Skeletal muscle tissue (tissue), 4 donors: ENCODE results near the gene MEGF6. TPM values are rescaled to one million over a fixed set of nuclear protein-coding genes. Genes with fewer than 3 reads are reported as not detected.
"Not testable (repeated sequence)": the region's sequence is repeated elsewhere in the genome, so short reads cannot be mapped to it uniquely, and the experiment has no call there.

Experiments used
- H3K27ac ChIP-seq: one replicate; pipeline ENCODE4 v1.7.0; 2013; ENCODE audit warnings: mild to moderate bottlenecking, low read depth, low read length, inconsistent platforms
- H3K27me3 ChIP-seq, 3 donors: one replicate each; pipeline ENCODE4 v1.7.0; 2013; ENCODE audit warnings: low read length in 3 of 3; ENCODE audit not compliant: control insufficient read depth in 3 of 3, insufficient read depth in 3 of 3
- H3K36me3 ChIP-seq, 3 donors: one replicate each; pipeline ENCODE4 v1.7.0; 2013; ENCODE audit warnings: low read length in 3 of 3; ENCODE audit not compliant: control insufficient read depth in 3 of 3, insufficient read depth in 3 of 3
- H3K4me1 ChIP-seq, 3 donors: one replicate each; pipeline ENCODE4 v1.7.0; 2013; ENCODE audit warnings: low read length in 3 of 3, mild to moderate bottlenecking in 3 of 3; ENCODE audit not compliant: control insufficient read depth in 3 of 3, insufficient read depth in 3 of 3
- H3K4me3 ChIP-seq, 3 donors: one replicate each; pipeline ENCODE4 v1.7.0; 2013; ENCODE audit warnings: low read length in 3 of 3
- H3K9ac ChIP-seq, 3 donors: one replicate each; pipeline ENCODE4 v1.7.0; 2013; ENCODE audit warnings: low read length in 3 of 3, mild to moderate bottlenecking in 3 of 3, moderate library complexity in 2 of 3, low read depth in 1 of 3
- H3K9me3 ChIP-seq, 3 donors: one replicate each; pipeline ENCODE4 v1.7.0; 2013; ENCODE audit warnings: low read length in 3 of 3; ENCODE audit not compliant: control insufficient read depth in 3 of 3
- total RNA-seq: library from RNA; depleted of rRNA; stranded (reverse); fragments of >200 nt; gene quantifications from one replicate; pipeline ENCODE4 v1.2.3, GENCODE V29; 2014
- donor health status: Osteomylitis.

Gene MEGF6
- total RNA-seq, 1 donor from 2014 or later, result 10.4 TPM

- Histone ChIP-seq H3K4me1 (peaks cover 7 to 8% (median 8%) of the 10 kb centered on the region in 3 donors), H3K27me3 (no peaks in the 10 kb centered on the region), H3K27ac (no peak overlapping the region), H3K9me3 (no peaks in the 10 kb centered on the region), H3K9ac (no peak overlapping the region), H3K36me3 (peaks cover 59 to 62% (median 61%) of the 10 kb centered on the region in 3 donors), H3K4me3 (no peak overlapping the region)
Measured at GRCh38 chr1:3629561-3630160, 18.4 kb upstream of the MEGF6 start.

GRCh38 chr1:3628445-3628844, 17.1 kb upstream of the MEGF6 start:
- Histone ChIP-seq H3K27me3 (no peaks in the 10 kb centered on the region), H3K4me3 (no peak overlapping the region), H3K36me3 (peaks cover 50 to 51% (median 51%) of the 10 kb centered on the region in 3 donors), H3K4me1 (peaks cover 14 to 15% (median 14%) of the 10 kb centered on the region in 3 donors), H3K9me3 (no peaks in the 10 kb centered on the region), H3K9ac (no peak overlapping the region), H3K27ac (no peak overlapping the region)

GRCh38 chr1:3627515-3628253, 16.4 kb upstream of the MEGF6 start:
- peaks cover 48 to 49% (median 48%) of the 10 kb centered on the region in 3 donors for H3K36me3 ChIP-seq
- H3K27me3 ChIP-seq, result no peaks in the 10 kb centered on the region
- peaks cover 21 to 23% (median 22%) of the 10 kb centered on the region in 3 donors for H3K4me1 ChIP-seq
- H3K9ac ChIP-seq, result no peak overlapping the region
- no peaks in the 10 kb centered on the region for H3K9me3 ChIP-seq
- no peak overlapping the region for H3K4me3 ChIP-seq
- no peak overlapping the region for H3K27ac ChIP-seq

- Histone ChIP-seq H3K9me3 (no peaks in the 10 kb centered on the region), H3K27ac (no peak overlapping the region), H3K27me3 (no peaks in the 10 kb centered on the region), H3K9ac (peak overlapping the region in 1 of 3 donors; percentile 88), H3K36me3 (peaks cover 34 to 37% (median 36%) of the 10 kb centered on the region in 3 donors), H3K4me3 (peak overlapping the region; percentile 27 to 96 (median 77)), H3K4me1 (peaks cover 24% of the 10 kb centered on the region in 3 donors)
Measured at GRCh38 chr1:3626025-3626424, 14.7 kb upstream of the MEGF6 start.

- H3K9ac ChIP-seq, result peak overlapping the region; percentile 72 to 88 (median 78)
- H3K4me3 ChIP-seq, result peak overlapping the region; percentile 27 to 96 (median 77)
- peaks cover 31 to 32% (median 31%) of the 10 kb centered on the region in 3 donors for H3K36me3 ChIP-seq
- H3K27ac ChIP-seq, result no peak overlapping the region
- peaks cover 24 to 28% (median 28%) of the 10 kb centered on the region in 3 donors for H3K4me1 ChIP-seq
- no peaks in the 10 kb centered on the region for H3K27me3 ChIP-seq
- H3K9me3 ChIP-seq, result no peaks in the 10 kb centered on the region
Measured at GRCh38 chr1:3625151-3625907, 14.0 kb upstream of the MEGF6 start.

GRCh38 chr1:3624200-3625136, 13.2 kb upstream of the MEGF6 start, which contains the start of gene TPRG1L:
Gene TPRG1L, plus strand, starts transcription at chr1:3625015. Its CDS starts 58 bp downstream, at chr1:3625073.
- H3K27me3 ChIP-seq, result no peaks in the 10 kb centered on the region

GRCh38 chr1:3623441-3624199, 12.3 kb upstream of the MEGF6 start:
- Histone ChIP-seq H3K27ac (no peak overlapping the region), H3K9ac (peak overlapping the region; percentile 79 to 92 (median 87)), H3K4me1 (peaks cover 27 to 33% (median 30%) of the 10 kb centered on the region in 3 donors)

More at GRCh38 chr1:3624200-3625136, 13.2 kb upstream of the MEGF6 start, which contains the start of gene TPRG1L:
- H3K9ac ChIP-seq, result peak within 1 kb of the TSS; percentile 79 to 92 (median 87)
- H3K9me3 ChIP-seq, result no peaks in the 10 kb centered on the region
- H3K36me3 ChIP-seq, result peaks cover 22 to 23% (median 23%) of the 10 kb centered on the region in 3 donors
- H3K27ac ChIP-seq, result peak within 1 kb of the TSS; percentile 47
- H3K4me1 ChIP-seq, result peaks cover 24 to 28% (median 28%) of the 10 kb centered on the region in 3 donors
- peak within 1 kb of the TSS; percentile 78 to 96 (median 91) for H3K4me3 ChIP-seq

GRCh38 chr1:3622102-3622501, 10.8 kb upstream of the MEGF6 start:
- not testable (repeated sequence) for H3K9ac ChIP-seq, H3K4me3 ChIP-seq, H3K27ac ChIP-seq, H3K9me3 ChIP-seq, H3K36me3 ChIP-seq, H3K27me3 ChIP-seq
- H3K4me1 ChIP-seq, result peaks cover 30 to 35% (median 32%) of the 10 kb centered on the region in 3 donors

More at GRCh38 chr1:3623441-3624199, 12.3 kb upstream of the MEGF6 start:
- no peaks in the 10 kb centered on the region for H3K9me3 ChIP-seq
- peak overlapping the region; percentile 78 to 96 (median 91) for H3K4me3 ChIP-seq
- H3K27me3 ChIP-seq, result no peaks in the 10 kb centered on the region
- peaks cover 15 to 17% (median 15%) of the 10 kb centered on the region in 3 donors for H3K36me3 ChIP-seq
